GM19043 (cell line): Measurements from ENCODE around the gene VCP.
"Not testable (repeated sequence)": the region's sequence is repeated elsewhere in the genome, so short reads cannot be mapped to it uniquely, and the experiment has no call there.

Source experiments
- ATAC-seq: cut with Tn5 transposase; IDR thresholded peaks from one replicate; pipeline ENCODE4 v1.9.1; 2021; ENCODE audit warnings: low read depth; ENCODE audit not compliant: unreplicated experiment

VCP gene

GRCh38 chr9:35027374-35027773, 45.1 kb downstream of the VCP start:
- no peak for ATAC-seq

- ATAC-seq, result no peak
These were observed 45.8 kb downstream of the VCP start for GRCh38 chr9:35026671-35027070.

- ATAC-seq, result not testable (repeated sequence)
These were observed 49.0 kb downstream of the VCP start for GRCh38 chr9:35023443-35023842.

GRCh38 chr9:35014517-35014916, 57.9 kb downstream of the VCP start:
- no peak for ATAC-seq

GRCh38 chr9:35010351-35010958, 62.0 kb downstream of the VCP start:
- ATAC-seq, result no peak
